ENCODE results near the gene DELE1. TPM values are rescaled to one million over a fixed set of nuclear protein-coding genes. Genes with fewer than 3 reads are reported as not detected.

DELE1 gene
- total RNA-seq, 2 donors from 2014 or later: 66.7 to 98.1 TPM

GRCh38 chr5:141989720-141990119 is 66.0 kb downstream of the DELE1 start:
- Histone ChIP-seq H3K9me3 (no peaks in the 10 kb centered on the region), H3K27me3 (replicated peaks; ENCODE audit: insufficient read depth) (no peaks in the 10 kb centered on the region), H3K27ac (no peak overlapping the region), H3K4me1 (replicated peaks) (no peaks in the 10 kb centered on the region), H3K4me3 (no peak overlapping the region), H3K36me3 (peaks cover 0 to 8% of the 10 kb centered on the region in 2 donors)
- 48% methylated on average over 1 of the region's 1 CpG for WGBS
- TF ChIP-seq POLR2A (IDR thresholded peaks at IDR 0.05) (no peak), CTCF (IDR thresholded peaks at IDR 0.05) (no peak), POLR2AphosphoS5 (IDR thresholded peaks at IDR 0.05) (no peak)
- intact Hi-C loops (cut with DNase I): no loop called here
- no peak for DNase-seq (ENCODE audit: low spot score)

Other genes starting within 250 kb of the DELE1 start
- 1 to 10 TPM; 4.0 to 8.4 TPM for gene ARAP3, start 241.6 kb upstream of the DELE1 start, total RNA-seq
- 10 to 100 TPM; 49.2 to 81.1 TPM for gene PCDH1, start 45.5 kb upstream of the DELE1 start, total RNA-seq
- gene PCDH12, start 34.3 kb downstream of the DELE1 start, total RNA-seq: 1 to 10 TPM in 1 of 2 donors, under 1 TPM in 1; 0.82 to 1.4 TPM
- 10 to 100 TPM; 40.8 to 66.9 TPM for gene RNF14, start 45.2 kb downstream of the DELE1 start, total RNA-seq
- 10 to 100 TPM; 30.0 to 58.5 TPM for gene GNPDA1, start 89.2 kb downstream of the DELE1 start, total RNA-seq
- 100 to 1,000 TPM; 134 to 234 TPM for gene NDFIP1, start 184.9 kb downstream of the DELE1 start, total RNA-seq

Measured in prostate gland (tissue), 2 donors.